Gastroesophageal sphincter (tissue), 3 donors: ENCODE data around the gene PYGM.

ENCODE experiments used
- POLR2A ChIP-seq, 2 donors: fragments of 450-650 bp; IDR thresholded peaks; one replicate each; pipeline ENCODE4 v1.6.1; 2017; ENCODE audit warnings: antibody characterized with exemption in 2 of 2, mild to moderate bottlenecking in 2 of 2, moderate library complexity in 1 of 2
- TF ChIP-seq, protein P1 (sequence below), 4 experiments: fragments of 200-600 bp in 2 of 4; fragments of 450-650 bp in 2 of 4; sonication (generic) in 1 of 4; IDR thresholded peaks; one replicate each; pipeline ENCODE4 v1.5.1; 2017 to 2019; ENCODE audit warnings: antibody characterized with exemption in 4 of 4, mild to moderate bottlenecking in 2 of 4, moderate library complexity in 2 of 4

DNA sequence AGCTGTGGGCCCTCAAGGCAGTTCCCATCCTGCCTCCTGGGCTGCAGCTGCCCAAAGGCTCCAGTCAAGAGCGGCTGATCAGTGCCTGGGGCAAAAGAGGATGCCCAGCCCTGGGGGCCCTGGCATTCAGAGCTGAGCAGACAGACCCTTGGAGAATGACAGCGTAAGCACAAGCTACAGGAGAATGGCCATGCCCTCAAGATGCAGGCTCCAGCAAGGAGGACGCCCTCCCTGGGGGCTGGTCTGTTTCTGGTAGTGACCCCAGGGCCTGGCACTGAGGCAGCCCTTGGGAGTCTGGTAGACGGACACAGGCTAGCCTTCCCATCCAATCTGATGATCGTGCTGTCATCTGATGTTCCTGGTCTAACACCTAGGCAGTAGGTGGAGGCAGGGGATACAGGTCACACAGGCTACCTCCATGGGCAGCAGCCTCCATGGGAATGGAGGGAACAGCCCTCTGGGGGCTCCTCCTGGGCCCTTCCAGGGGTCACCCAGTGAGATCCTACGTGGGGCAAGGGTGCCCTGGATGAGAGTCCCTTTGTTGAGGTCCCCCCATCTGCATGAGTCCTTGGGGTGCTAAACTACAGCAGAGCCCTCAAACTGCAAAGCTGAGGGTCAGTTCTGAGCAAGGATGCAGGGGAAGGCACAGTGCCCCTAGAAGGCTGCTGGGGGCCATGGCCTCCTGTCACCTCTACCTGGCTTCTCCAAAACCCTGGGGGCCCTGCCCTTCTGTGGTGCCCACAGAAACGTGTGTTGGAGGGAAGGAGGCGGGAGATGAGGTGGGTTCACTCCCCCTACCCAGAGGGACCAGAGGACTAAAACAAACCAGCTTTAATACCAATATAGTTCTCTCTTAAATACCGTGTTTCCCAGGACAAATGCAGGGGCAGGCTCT lies 28.8 kb upstream of the PYGM start:
- no peak for TF ChIP-seq POLR2A (IDR thresholded peaks at IDR 0.05)
- TF ChIP-seq, protein P1, sequence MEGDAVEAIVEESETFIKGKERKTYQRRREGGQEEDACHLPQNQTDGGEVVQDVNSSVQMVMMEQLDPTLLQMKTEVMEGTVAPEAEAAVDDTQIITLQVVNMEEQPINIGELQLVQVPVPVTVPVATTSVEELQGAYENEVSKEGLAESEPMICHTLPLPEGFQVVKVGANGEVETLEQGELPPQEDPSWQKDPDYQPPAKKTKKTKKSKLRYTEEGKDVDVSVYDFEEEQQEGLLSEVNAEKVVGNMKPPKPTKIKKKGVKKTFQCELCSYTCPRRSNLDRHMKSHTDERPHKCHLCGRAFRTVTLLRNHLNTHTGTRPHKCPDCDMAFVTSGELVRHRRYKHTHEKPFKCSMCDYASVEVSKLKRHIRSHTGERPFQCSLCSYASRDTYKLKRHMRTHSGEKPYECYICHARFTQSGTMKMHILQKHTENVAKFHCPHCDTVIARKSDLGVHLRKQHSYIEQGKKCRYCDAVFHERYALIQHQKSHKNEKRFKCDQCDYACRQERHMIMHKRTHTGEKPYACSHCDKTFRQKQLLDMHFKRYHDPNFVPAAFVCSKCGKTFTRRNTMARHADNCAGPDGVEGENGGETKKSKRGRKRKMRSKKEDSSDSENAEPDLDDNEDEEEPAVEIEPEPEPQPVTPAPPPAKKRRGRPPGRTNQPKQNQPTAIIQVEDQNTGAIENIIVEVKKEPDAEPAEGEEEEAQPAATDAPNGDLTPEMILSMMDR (IDR thresholded peaks at IDR 0.05) = no peak
